IMR-90 (cell line): ENCODE results near the gene SH2D6. TPM values are rescaled to one million over a fixed set of nuclear protein-coding genes. Genes with fewer than 3 reads are reported as not detected.

Source experiments
- ATAC-seq: fragments of 200-7000 bp; cut with Tn5 transposase; 2 replicates; pipeline ENCODE4 v1.9.1; 2020; ENCODE audit warnings: low read depth, mild to moderate bottlenecking, moderate library complexity
- BruUV-seq: library from RNA; stranded (reverse); fragments of 400-500 nt; replicated peaks from 2 replicates; lab custom pipeline; 2021; lab: Mats Ljungman, UMichigan
- CTCF ChIA-PET: fragments of 300-600 bp; formaldehyde crosslinking; extraction: SDS; loops from one replicate; lab custom pipeline; 2021; ENCODE audit warnings: antibody characterized with exemption; lab: Yijun Ruan, JAX
- POLR2A ChIA-PET: fragments of 300-600 bp; sonication (Branson Sonifier 250); formaldehyde crosslinking; loops from one replicate; lab custom pipeline; 2022; ENCODE audit warnings: antibody characterized with exemption; ENCODE audit not compliant: unreplicated experiment; lab: Charles Lee
- DNase-seq: peaks from one replicate; pipeline ENCODE4 v3.0.0; 2013
- H2AFZ ChIP-seq: replicated peaks from 2 replicates; pipeline ENCODE3; 2013; ENCODE audit warnings: low read length, mild to moderate bottlenecking; ENCODE audit not compliant: poor library complexity
- H2AK5ac ChIP-seq: 2 replicates; pipeline ENCODE4 v1.6.1; 2013; ENCODE audit warnings: low read depth, low read length, inconsistent platforms
- H2AK9ac ChIP-seq: replicated peaks from 2 replicates; pipeline ENCODE3; 2013; ENCODE audit warnings: mild to moderate bottlenecking, low read depth, low read length, moderate library complexity; ENCODE audit not compliant: poor library complexity
- H2BK120ac ChIP-seq: 2 replicates; pipeline ENCODE4 v1.6.1; 2013; ENCODE audit warnings: low read depth, low read length, inconsistent platforms
- H2BK15ac ChIP-seq: 3 replicates; pipeline ENCODE4 v1.6.1; 2013; ENCODE audit warnings: low read depth, low read length, inconsistent platforms
- H2BK20ac ChIP-seq: 2 replicates; pipeline ENCODE4 v1.6.1; 2013; ENCODE audit warnings: low read depth, mild to moderate bottlenecking, inconsistent platforms, low read length, moderate library complexity
- H2BK5ac ChIP-seq: 2 replicates; pipeline ENCODE4 v1.6.1; 2013; ENCODE audit warnings: mild to moderate bottlenecking, low read depth, low read length, inconsistent platforms; ENCODE audit not compliant: poor library complexity, severe bottlenecking
- H3K14ac ChIP-seq: replicated peaks from 2 replicates; pipeline ENCODE4 v1.6.1; 2013; ENCODE audit warnings: low read depth, low read length, inconsistent platforms
- H3K18ac ChIP-seq: 2 replicates; pipeline ENCODE4 v1.6.1; 2013; ENCODE audit warnings: low read depth, low read length, control low read depth
- H3K23ac ChIP-seq: 2 replicates; pipeline ENCODE4 v1.6.1; 2013; ENCODE audit warnings: low read depth, low read length, inconsistent platforms
- H3K27ac ChIP-seq: 2 replicates; pipeline ENCODE4 v1.5.1; 2013; ENCODE audit warnings: mild to moderate bottlenecking, control low read depth, low read length; ENCODE audit not compliant: insufficient read depth
- H3K27me3 ChIP-seq: 2 replicates; pipeline ENCODE4 v1.6.1; 2013; ENCODE audit warnings: low read length; ENCODE audit not compliant: control insufficient read depth, insufficient read depth
- H3K36me3 ChIP-seq: 2 replicates; pipeline ENCODE4 v1.6.1; 2013; ENCODE audit warnings: low read length, mixed read lengths; ENCODE audit not compliant: control insufficient read depth, insufficient read depth
- H3K4ac ChIP-seq: 2 replicates; pipeline ENCODE4 v1.6.1; 2013; ENCODE audit warnings: low read depth, low read length, inconsistent platforms
- H3K4me1 ChIP-seq: 2 replicates; pipeline ENCODE4 v1.6.1; 2013; ENCODE audit warnings: low read length, mixed read lengths; ENCODE audit not compliant: control insufficient read depth, insufficient read depth
- H3K4me2 ChIP-seq: 2 replicates; pipeline ENCODE4 v1.6.1; 2013; ENCODE audit warnings: low read depth, mild to moderate bottlenecking, control low read depth, low read length, moderate library complexity
- H3K4me3 ChIP-seq: 2 replicates; pipeline ENCODE4 v1.5.1; 2013; ENCODE audit warnings: low read depth, mild to moderate bottlenecking, control low read depth, low read length, moderate library complexity; ENCODE audit not compliant: insufficient read depth
- H3K56ac ChIP-seq: 2 replicates; pipeline ENCODE4 v1.6.1; 2013; ENCODE audit warnings: low read length, inconsistent platforms; ENCODE audit not compliant: insufficient read depth; ENCODE audit errors: extremely low read depth
- H3K79me1 ChIP-seq, 2 experiments: 2 replicates each; pipeline ENCODE4 v1.6.1; 2013; ENCODE audit warnings: low read length in 2 of 2, inconsistent platforms in 1 of 2, low read depth in 1 of 2
- H3K9ac ChIP-seq: 2 replicates; pipeline ENCODE4 v1.6.1; 2013; ENCODE audit warnings: low read depth, low read length, control low read depth
- H3K9me1 ChIP-seq: 2 replicates; pipeline ENCODE4 v1.6.1; 2013; ENCODE audit warnings: low read length, inconsistent platforms; ENCODE audit not compliant: insufficient read depth
- H3K9me3 ChIP-seq: 2 replicates; pipeline ENCODE4 v1.6.1; 2013; ENCODE audit warnings: low read length; ENCODE audit not compliant: control insufficient read depth, insufficient read depth
- H4K20me1 ChIP-seq: 2 replicates; pipeline ENCODE4 v1.6.1; 2013; ENCODE audit warnings: low read length, inconsistent platforms; ENCODE audit not compliant: insufficient read depth
- H4K5ac ChIP-seq: 2 replicates; pipeline ENCODE4 v1.6.1; 2013; ENCODE audit warnings: mild to moderate bottlenecking, low read depth, low read length, control low read depth
- H4K8ac ChIP-seq, 2 experiments: 2 replicates each; pipeline ENCODE4 v1.6.1; 2013; ENCODE audit warnings: low read depth in 2 of 2, low read length in 2 of 2, control low read depth in 1 of 2, inconsistent platforms in 1 of 2
- H4K91ac ChIP-seq: 2 replicates; pipeline ENCODE4 v1.6.1; 2013; ENCODE audit warnings: low read depth, low read length, inconsistent platforms; ENCODE audit not compliant: insufficient read depth
- BHLHE40 ChIP-seq: fragments of 150-350 bp; IDR thresholded peaks from 2 replicates; pipeline ENCODE4 v1.6.1; 2016; ENCODE audit warnings: mild to moderate bottlenecking, low read depth, low read length
- CEBPB ChIP-seq: IDR thresholded peaks from 2 replicates; pipeline ENCODE4 v1.6.1; 2012; ENCODE audit warnings: low read depth, low read length, improper control_type of control experiment
- FOS ChIP-seq: fragments of 150-350 bp; IDR thresholded peaks from 2 replicates; pipeline ENCODE4 v1.6.1; 2016; ENCODE audit warnings: low read depth, low read length
- MAFK ChIP-seq: IDR thresholded peaks from 2 replicates; pipeline ENCODE4 v1.6.1; 2012; ENCODE audit warnings: low read depth, low read length, improper control_type of control experiment
- MAZ ChIP-seq: IDR thresholded peaks from 2 replicates; pipeline ENCODE4 v1.6.1; 2012; ENCODE audit warnings: low read depth, mild to moderate bottlenecking, low read length, improper control_type of control experiment, moderate library complexity, borderline replicate concordance
- NFE2L2 ChIP-seq: fragments of 150-350 bp; IDR thresholded peaks from 2 replicates; pipeline ENCODE4 v1.6.1; 2016; ENCODE audit warnings: low read depth, mild to moderate bottlenecking, low read length
- POLR2A ChIP-seq: IDR thresholded peaks from 2 replicates; pipeline ENCODE4 v1.6.1; 2012; ENCODE audit warnings: mild to moderate bottlenecking, low read depth, low read length
- RAD21 ChIP-seq: IDR thresholded peaks from 2 replicates; pipeline ENCODE4 v1.6.1; 2012; ENCODE audit warnings: low read length, improper control_type of control experiment
- RCOR1 ChIP-seq: IDR thresholded peaks from 2 replicates; pipeline ENCODE4 v1.6.1; 2012; ENCODE audit warnings: mild to moderate bottlenecking, low read length, improper control_type of control experiment; ENCODE audit not compliant: insufficient replicate concordance
- RFX5 ChIP-seq: IDR thresholded peaks from 2 replicates; pipeline ENCODE4 v1.8.0; 2012; ENCODE audit warnings: low read depth, mild to moderate bottlenecking, low read length, moderate library complexity
- SMC3 ChIP-seq: fragments of 150-350 bp; IDR thresholded peaks from 2 replicates; pipeline ENCODE4 v1.6.1; 2016; ENCODE audit warnings: low read depth, mild to moderate bottlenecking, antibody characterized with exemption, low read length, moderate library complexity
- WGBS, 2 experiments: methylation state at CpG; one replicate each; pipeline versions ENCODE4 v1.1.5 to v1.1.7; 2013; ENCODE audit warnings: missing lambda C conversion rate in 2 of 2; ENCODE audit not compliant: insufficient read length in 1 of 2; ENCODE audit errors: extremely low coverage in 2 of 2; 5-methylcytosine and 5-hydroxymethylcytosine counted together
- dilution Hi-C: fragments of 300-500 bp; cut with HindIII; formaldehyde crosslinking; loops from one replicate; pipeline ENCODE4 v1.14.3; 2018; ENCODE audit warnings: low sequenced_read_pairs; ENCODE audit not compliant: unreplicated experiment
- in situ Hi-C: fragments of 300-500 bp; cut with MboI; formaldehyde crosslinking; loops from 3 replicates; pipeline ENCODE4 v1.14.3; 2019; ENCODE audit warnings: low sequenced_read_pairs, inconsistent platforms, mixed read lengths
- intact Hi-C: fragments of 100-400 bp; cut with micrococcal nuclease; formaldehyde crosslinking; loops from 2 replicates; pipeline ENCODE4 v1.10.0; 2022
- polyA plus RNA-seq, 3 experiments: library from polyadenylated mRNA; depleted of rRNA; stranded (reverse); fragments of >200 nt; gene quantifications; 2 replicates each; pipeline ENCODE4 v1.2.3, GENCODE V29; 2012; ENCODE audit warnings: low replicate concordance in 1 of 3
- total RNA-seq: library from RNA; depleted of rRNA; stranded (reverse); fragments of >200 nt; gene quantifications from 2 replicates; pipeline ENCODE4 v1.2.3, GENCODE V29; 2012
- TF ChIP-seq, protein P1 (sequence below): fragments of 150-350 bp; IDR thresholded peaks from 2 replicates; pipeline ENCODE4 v1.6.1; 2017; ENCODE audit warnings: mild to moderate bottlenecking, antibody characterized with exemption, low read length, low read depth
- TF ChIP-seq, protein P2 (sequence below): conservative IDR thresholded peaks from 2 replicates; pipeline ENCODE4 v1.5.1; 2012; ENCODE audit warnings: mild to moderate bottlenecking, low read depth, low read length, improper control_type of control experiment
- TF ChIP-seq, protein P3 (sequence below): fragments of 150-350 bp; IDR thresholded peaks from 2 replicates; pipeline ENCODE4 v1.6.1; 2016; ENCODE audit warnings: low read depth, mild to moderate bottlenecking, low read length, moderate library complexity, borderline replicate concordance

The SH2D6 gene
- total and polyA plus RNA-seq, 2 of the 4 experiments (the other 2 are of a cell fraction), result 0.32 to 0.36 TPM

DNA sequence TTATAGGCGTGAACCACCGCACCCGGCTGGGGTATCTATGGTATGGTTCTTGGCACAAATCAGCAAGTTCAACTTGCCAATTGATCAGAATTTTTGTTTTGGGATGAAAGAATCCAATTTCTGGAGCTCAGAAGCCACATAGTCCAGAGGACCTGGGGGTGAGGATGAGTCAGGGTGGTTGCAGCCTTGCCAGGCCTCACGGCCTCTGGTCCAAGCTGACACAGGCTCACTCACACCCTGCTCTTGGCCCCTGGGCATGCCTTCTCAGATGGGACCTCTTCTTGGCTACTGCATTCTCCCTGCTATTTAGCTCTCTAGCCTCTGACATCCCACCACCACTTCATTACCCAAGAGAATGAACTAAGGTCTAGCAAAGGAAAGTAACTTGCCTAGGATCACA lies 24.7 kb upstream of the SH2D6 start:
- POLR2A ChIA-PET, result no interaction called here
- no peak overlapping the region for H2AK5ac ChIP-seq
- H2BK5ac ChIP-seq, result no peak overlapping the region
- H2BK15ac ChIP-seq, result no peak overlapping the region
- peak; percentile 36 for DNase-seq
- no peak overlapping the region for H3K4me2 ChIP-seq
- intact Hi-C loops (no loop called here), in situ Hi-C loops (no loop called here), dilution Hi-C loops (no loop called here)
- no peak overlapping the region for H4K8ac ChIP-seq
- no peak overlapping the region for H4K5ac ChIP-seq
- no CpG with 5 or more reads among the region's 4 CpGs for WGBS, 2 experiments
- no peaks in the 10 kb centered on the region for H3K9me3 ChIP-seq
- H3K4me3 ChIP-seq, result no peak overlapping the region
- TF ChIP-seq FOS (no peak), MAZ (no peak), CEBPB (no peak), NFE2L2 (no peak), RAD21 (no peak), SMC3 (no peak), RFX5 (no peak), POLR2A (no peak), RCOR1 (no peak), MAFK (no peak), BHLHE40 (no peak)
- TF ChIP-seq, protein P1, sequence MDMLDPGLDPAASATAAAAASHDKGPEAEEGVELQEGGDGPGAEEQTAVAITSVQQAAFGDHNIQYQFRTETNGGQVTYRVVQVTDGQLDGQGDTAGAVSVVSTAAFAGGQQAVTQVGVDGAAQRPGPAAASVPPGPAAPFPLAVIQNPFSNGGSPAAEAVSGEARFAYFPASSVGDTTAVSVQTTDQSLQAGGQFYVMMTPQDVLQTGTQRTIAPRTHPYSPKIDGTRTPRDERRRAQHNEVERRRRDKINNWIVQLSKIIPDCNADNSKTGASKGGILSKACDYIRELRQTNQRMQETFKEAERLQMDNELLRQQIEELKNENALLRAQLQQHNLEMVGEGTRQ, result no peak
- TF ChIP-seq, protein P2, sequence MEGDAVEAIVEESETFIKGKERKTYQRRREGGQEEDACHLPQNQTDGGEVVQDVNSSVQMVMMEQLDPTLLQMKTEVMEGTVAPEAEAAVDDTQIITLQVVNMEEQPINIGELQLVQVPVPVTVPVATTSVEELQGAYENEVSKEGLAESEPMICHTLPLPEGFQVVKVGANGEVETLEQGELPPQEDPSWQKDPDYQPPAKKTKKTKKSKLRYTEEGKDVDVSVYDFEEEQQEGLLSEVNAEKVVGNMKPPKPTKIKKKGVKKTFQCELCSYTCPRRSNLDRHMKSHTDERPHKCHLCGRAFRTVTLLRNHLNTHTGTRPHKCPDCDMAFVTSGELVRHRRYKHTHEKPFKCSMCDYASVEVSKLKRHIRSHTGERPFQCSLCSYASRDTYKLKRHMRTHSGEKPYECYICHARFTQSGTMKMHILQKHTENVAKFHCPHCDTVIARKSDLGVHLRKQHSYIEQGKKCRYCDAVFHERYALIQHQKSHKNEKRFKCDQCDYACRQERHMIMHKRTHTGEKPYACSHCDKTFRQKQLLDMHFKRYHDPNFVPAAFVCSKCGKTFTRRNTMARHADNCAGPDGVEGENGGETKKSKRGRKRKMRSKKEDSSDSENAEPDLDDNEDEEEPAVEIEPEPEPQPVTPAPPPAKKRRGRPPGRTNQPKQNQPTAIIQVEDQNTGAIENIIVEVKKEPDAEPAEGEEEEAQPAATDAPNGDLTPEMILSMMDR, result no peak
- TF ChIP-seq, protein P3, sequence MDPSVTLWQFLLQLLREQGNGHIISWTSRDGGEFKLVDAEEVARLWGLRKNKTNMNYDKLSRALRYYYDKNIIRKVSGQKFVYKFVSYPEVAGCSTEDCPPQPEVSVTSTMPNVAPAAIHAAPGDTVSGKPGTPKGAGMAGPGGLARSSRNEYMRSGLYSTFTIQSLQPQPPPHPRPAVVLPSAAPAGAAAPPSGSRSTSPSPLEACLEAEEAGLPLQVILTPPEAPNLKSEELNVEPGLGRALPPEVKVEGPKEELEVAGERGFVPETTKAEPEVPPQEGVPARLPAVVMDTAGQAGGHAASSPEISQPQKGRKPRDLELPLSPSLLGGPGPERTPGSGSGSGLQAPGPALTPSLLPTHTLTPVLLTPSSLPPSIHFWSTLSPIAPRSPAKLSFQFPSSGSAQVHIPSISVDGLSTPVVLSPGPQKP, result no peak
- peaks cover 4% of the 10 kb centered on the region for H3K4me1 ChIP-seq
- no peak overlapping the region for H2BK120ac ChIP-seq
- no peaks in the 10 kb centered on the region for H3K27me3 ChIP-seq
- H3K23ac ChIP-seq, result peak overlapping the region; percentile 31; the same call in 1 of the 2 replicates
- H3K14ac ChIP-seq, result 0 out of 2 replicates have a peak overlapping the region, but pooled peaks have one; percentile 3
- no peak overlapping the region for H3K56ac ChIP-seq
- ATAC-seq, result peak; percentile 80
- H4K20me1 ChIP-seq, result no peaks in the 10 kb centered on the region; the same call in 1 of the 2 replicates
- H3K36me3 ChIP-seq, result peaks cover 26% of the 10 kb centered on the region
- H3K9me1 ChIP-seq, result peaks cover 7% of the 10 kb centered on the region; the same call in 1 of the 2 replicates
- H4K91ac ChIP-seq, result no peak overlapping the region
- H3K9ac ChIP-seq, result no peak overlapping the region
- H3K4ac ChIP-seq, result no peak overlapping the region
- H3K79me1 ChIP-seq, result no peaks in the 10 kb centered on the region
- CTCF ChIA-PET, result interaction anchor here (0.6 kb wide), 1 partner anchor 244 kb away, joined by 3 read pairs; no protein-coding TSS in a partner anchor
- H3K27ac ChIP-seq, result no peak overlapping the region
- H2BK20ac ChIP-seq, result no peak overlapping the region
- no peak overlapping the region for H3K18ac ChIP-seq
- BruUV-seq, result no TSS peak
- peak overlapping the region; percentile 33 for H2AK9ac ChIP-seq
- H2AFZ ChIP-seq, result no peak overlapping the region
